Activated CD4-positive, alpha-beta T cell treated with anti-CD3 and anti-CD28 coated beads, Interleukin-2, amount 50 U/mL, for 16 hours (primary cell): Measurements from ENCODE around the gene DNAH10.
"Not testable (repeated sequence)": the region's sequence is repeated elsewhere in the genome, so short reads cannot be mapped to it uniquely, and the experiment has no call there.

Source experiments
- DNase-seq: peaks from one replicate; pipeline ENCODE4 v3.0.0-alpha.2; 2020

The DNAH10 gene

DNA sequence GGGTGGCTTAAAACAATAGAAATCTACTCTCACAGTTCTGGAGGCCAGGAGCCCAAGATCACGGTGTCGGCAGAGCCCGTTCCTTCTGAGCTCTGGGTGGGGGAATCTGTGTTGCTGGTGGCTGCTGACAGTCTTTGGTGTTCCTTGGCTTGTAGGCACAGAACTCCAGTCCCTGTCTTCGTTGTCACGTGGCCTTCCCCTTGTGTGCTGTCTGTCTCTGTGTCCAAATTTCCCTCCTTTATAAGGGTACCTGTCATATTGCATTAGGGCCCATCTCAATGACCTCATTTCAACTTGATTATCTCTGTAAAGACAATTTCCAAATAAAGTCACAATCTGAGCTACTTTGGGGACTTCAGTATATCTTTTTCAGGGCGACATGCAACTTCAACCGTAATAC lies 128.9 kb downstream of the DNAH10 start:
- DNase-seq = no peak

DNA sequence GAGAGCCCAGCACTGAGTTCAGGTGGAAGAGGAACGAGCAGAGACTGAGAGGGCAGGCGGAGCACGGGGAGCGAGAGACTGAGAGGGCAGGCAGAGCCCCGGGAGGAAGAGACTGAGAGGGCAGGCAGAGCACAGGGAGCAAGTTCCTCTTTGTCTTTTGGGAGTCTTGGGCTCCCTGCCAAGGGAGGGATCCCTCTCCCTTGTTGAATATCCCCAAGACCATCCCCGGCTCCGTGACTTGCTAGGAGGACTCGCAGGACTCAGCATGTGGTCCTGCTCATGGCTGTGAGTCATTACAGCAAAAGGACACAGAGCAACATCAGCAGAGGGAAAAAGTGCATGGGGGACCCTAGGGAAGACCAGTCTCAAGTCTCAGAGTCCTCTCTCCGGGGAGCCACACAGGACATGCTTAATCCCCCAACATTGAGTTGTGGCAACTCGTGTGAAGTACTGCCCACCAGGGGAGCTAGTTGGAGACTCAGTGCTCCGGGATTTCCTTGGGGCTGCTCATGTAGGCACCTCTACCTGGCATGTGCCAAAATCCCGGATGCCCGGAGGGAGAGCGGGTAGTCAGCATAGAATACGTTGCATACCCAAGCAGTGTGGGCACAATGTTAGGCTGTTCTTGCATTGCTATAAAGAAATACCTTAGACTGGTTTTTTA lies 129.5 kb downstream of the DNAH10 start:
- no peak for DNase-seq

DNA sequence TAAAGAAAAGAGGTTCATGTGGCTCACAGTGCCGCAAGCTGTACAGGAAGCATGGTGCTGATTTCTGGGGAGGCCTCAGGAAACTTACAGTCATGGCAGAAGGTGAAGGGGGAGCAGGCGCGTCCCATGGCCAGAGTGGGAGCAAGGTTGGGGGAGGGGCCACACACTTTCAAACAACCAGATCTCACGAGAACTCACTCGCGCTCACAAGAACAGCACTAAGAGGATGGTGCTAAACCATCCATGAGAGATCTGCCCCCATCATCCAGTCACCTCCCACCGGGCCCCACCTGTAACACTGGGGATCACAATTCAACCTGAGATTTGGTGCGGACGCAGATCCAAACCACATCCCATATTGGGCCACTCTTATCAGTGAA lies 130.1 kb downstream of the DNAH10 start:
- no peak for DNase-seq

DNA sequence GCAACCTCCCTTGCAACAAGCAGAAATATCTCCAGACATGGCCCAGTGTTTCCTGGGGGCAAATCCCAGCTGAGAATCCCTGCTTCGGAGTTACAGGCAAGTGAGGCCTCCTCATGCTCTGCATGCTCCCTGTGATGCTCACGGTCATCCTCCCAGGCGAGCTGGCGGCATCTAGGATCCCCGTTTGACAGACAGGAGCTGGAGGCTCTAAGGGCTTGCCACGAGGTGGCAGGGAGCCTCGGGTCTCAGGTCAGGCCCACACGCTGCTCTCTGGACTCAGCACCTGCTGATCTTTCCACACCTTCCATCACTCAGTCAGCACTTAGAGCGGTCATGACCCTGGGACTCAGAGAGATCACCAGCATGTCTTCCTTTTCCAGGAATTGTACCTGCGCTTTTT lies 130.8 kb downstream of the DNAH10 start:
- DNase-seq = no peak

DNA sequence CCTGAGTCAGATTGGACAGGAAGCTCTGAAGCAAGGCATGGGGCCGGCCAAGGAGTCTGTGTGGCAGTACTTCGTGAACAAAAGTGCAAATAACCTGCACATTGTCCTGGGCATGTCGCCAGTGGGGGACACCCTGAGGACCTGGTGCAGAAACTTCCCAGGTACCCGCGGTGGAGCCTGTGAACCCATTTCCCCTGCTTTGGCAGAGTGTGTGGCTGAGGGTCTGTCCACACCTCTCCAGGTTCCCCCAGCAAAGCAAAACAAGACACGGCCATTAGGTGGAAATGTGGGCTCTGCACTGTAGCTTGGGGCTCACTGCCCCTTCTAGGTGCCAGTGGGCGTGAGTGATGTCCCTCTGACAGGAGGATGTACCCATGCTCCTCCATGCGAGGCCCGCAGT lies 131.2 kb downstream of the DNAH10 start:
- no peak for DNase-seq

DNA sequence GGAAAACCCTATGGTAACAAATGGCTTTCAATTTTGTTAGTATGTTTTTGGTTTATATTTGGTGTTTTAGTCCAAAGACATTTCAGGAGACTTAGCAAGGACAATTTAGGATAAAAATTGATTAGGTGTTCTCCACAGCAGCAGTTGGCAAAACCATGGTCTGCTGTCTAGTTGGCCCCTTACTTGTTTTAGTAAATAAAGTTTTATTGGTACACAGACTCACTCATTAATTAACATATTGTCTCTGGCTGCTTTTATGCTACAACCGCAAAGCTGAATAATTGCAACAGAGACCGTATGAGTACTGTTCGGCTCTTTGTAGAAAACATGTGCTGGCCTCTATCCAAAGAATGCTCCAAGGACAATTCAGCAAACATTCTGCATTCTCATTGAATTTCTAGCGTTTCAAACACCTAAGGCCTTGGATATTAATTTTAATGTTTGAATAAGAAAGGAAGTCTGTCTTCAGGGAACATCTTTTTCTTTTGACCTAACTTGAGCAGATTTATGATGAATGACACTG lies 132.8 kb downstream of the DNAH10 start:
- no peak for DNase-seq

DNA sequence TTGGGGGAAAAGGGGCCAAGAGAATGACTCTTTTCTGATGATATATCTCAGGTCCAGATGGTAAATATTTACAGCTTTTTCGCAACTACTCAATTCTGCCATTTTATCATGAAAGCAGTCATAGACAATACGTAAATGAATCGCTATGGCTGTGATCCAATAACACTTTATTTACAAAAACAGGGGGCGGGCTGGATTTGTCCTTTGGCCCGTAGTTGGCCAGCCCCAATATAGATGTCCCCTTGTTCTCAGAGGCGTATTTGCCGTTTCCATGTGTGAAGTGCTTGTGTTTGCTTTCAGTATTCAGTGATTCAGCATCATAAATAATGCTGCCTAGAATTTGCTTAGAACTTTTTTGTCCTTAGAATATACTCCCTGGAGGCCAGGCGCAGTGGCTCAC lies 133.3 kb downstream of the DNAH10 start:
- DNase-seq = no peak

DNA sequence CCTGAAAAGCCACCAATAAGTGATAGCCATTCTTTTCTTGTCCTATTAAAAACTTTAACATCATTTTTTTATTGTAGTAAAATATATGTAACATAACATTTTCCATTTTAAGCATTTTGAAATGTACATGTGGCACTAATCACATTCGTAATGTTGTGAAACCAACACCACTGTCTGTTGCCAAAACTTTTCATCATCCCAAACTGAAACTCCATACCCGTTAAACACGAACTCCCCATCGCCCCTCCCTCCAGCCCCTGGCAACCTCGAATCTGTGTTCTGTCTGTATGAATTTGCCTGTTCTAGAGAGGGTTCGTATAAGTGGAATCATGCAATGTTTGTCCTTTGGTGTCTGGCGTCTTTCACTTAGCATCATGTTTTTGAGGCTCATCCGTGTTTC lies 134.7 kb downstream of the DNAH10 start:
- no peak for DNase-seq

DNA sequence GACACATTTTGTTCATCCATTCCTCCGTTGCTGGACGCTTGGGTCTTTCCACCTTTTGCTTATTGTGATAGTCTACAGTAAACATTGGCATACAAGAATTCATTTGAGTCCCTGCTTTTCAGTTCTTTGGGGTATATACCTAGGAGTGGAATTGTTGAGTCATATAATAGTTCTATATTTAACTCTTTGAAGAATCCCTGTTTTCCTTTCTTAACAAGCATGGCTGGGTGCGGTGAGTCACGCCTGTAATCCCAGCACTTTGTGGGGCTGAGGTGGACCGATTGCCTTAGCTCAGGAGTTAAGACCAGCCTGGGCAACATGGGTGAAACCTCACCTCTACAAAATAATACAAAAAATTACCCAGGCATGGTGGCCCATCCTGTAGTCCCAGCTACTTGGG lies 135.1 kb downstream of the DNAH10 start:
- no peak for DNase-seq

DNA sequence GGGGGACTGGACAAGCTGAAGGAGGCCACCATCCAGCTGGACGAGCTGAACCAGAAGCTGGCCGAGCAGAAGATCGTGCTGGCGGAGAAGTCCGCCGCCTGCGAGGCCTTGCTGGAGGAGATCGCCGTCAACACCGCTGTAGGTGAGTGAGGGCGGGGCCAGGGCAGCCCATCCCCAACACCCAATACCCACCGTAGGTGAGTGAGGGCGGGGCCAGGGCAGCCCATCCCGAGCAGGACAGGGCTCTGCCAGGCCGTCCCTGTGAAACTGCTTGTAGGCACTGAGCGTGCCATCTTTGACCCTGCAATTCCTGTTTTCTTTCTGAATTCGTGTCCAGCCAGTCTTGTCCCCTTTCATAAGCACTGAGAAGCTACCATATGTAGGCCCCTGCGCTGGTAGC lies 136.6 kb downstream of the DNAH10 start:
- DNase-seq = no peak

DNA sequence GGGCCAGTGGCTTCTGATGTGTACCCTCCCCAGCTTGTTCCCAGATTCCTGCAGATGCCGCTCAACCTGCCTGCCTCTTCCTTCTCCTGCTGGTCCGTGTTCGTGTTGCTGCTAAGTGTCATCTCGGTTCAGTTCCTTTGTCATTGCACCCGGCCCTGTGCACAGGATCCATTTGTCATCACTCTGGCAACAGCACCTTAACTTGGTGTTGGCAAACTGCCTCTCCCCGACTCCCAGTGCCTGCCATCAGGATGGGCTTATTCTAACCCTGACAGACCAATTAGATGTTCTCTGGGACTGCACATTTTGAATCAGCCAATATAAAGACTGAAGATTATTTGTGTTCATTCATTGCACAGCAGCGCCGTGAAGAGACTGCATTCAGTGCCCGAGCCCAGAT lies 137.3 kb downstream of the DNAH10 start:
- DNase-seq = no peak

DNA sequence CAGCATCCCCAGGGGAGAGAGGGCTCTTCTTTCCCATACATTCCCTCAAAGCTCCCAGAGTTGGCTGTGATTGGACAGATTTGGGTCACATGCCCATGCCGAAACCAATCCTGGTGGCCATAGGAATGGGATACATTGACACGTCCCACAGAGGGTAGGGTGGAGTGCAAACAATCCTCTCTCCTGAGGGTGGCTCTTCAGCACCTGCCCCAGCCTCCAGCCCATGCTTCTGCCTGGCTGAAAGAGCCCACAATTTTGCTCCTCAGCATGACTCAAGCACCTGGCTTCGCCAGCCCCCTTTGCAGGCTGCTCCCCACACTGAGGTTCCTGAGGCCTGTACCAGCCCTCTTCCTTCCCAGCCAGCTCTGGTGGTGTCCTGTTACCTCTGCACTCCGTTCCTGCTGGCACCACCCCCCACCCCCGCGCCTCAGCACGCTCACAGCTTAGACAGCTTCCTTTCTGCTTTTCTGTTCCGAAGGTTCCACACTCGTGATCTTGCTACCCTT lies 138.8 kb downstream of the DNAH10 start:
- no peak for DNase-seq

DNA sequence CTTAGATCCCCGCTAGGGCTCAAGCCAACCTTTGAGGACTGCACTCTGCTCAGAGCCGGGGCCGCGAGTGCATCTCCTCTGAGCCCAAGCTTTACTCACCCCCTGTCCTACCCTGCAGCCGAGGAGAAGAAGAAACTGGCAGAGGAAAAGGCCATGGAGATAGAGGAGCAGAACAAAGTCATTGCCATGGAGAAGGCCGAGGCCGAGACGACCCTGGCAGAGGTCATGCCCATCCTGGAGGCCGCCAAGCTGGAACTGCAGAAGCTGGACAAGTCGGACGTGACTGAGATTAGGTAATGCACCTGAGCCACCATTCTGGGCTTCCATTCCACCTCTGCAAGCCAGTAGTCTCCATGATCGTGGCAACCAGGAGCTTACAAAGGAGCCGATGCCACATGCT lies 140.7 kb downstream of the DNAH10 start:
- no peak for DNase-seq

DNA sequence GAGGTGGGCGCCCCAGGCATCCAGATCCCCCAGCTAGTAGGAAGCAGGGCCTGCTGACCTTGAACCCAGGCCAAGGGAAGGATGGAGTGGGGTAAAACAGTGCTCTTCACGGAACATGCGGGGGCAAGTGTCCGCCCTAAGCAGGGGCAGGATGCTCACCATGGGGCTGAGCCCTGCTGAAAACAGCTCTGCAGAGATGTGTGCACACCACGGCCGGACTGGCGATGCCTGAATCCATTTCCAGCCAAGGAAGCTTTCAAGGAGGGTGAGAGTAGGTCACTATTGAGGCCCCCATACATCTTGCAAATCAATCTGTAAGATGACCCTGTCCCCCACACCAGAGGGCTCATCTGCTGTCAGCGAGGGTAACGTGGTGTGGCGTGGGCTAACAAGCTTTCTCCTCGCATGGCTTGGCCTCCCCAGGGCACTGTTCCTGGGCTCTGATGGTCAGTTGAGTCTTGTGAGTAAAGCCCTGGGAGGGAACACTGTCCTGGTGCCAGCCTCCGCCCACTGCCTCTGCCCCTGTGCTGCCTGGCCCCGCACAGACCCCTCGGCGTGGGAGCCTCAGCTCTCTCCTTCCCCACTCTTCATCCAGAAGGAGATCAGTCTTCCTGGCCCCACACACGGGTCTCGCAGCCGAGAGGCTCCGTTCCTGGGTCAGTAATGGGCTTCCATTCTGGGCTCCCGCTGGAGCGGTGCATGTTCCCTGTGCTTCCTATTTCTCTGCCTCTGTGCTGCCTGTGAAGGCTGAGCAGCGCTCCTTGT lies 141.4 kb downstream of the DNAH10 start:
- no peak for DNase-seq

DNA sequence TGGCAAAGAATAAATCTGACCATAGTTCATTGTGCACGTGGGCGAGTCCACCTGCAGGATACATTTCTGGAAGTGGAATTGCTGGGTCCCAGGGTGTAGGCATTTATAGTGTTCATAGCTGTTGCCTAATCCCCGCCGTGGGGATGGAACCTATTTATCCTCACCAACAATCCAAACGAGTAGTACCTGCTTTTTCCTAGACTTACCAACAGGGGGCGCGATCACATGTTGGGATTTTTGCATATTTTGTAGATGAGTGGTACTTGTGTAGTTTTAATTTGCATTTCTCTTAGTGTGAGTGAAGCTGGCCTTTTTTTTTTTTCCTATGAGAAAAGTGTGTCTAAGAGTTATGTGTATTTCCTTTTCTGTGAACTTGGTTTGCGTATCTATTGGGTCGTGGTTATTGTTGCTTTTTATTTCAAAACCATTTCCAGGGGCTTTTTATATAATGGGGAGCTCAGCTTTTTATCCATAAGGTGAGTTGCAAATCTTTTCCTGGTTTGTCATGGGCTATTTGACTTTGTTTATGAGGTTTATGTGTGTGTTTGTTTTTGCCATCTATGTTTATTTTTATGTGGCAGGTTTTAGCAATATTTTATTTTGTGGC lies 143.3 kb downstream of the DNAH10 start:
- DNase-seq = peak; percentile 66

DNA sequence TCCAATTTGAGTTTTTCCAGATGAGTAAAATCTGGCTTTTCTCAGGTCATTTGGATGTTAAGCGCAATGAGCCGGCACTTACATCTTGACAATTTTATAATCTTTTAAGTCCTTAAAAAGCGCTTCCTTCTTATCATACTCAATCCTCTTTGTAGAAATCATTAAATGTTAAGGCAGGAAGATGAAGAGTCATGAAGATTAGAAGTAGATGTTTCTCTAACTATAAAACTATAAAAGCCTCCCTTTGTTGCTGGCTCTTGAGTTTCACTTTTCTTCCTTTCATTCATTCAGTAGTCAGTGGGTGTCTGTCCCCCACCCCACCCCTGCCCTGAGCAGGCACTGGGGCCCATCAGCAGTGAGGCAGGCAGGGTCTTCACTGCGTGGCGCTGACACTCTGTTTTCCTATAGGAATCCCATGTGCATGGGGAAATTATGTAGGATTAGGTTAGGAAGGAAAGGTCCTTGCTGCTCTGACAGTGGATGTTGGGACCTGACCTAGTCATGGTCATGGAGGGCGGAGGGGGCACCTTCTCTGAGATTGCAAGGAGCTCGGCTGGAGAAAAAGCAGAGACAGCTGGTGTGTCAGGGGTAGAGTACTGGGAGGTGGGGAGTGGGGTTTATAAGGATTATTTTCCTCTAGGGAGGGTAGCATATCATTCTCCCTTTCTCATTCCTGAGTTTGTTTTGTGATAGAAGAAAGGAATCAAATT lies 144.8 kb downstream of the DNAH10 start:
- DNase-seq = no peak

DNA sequence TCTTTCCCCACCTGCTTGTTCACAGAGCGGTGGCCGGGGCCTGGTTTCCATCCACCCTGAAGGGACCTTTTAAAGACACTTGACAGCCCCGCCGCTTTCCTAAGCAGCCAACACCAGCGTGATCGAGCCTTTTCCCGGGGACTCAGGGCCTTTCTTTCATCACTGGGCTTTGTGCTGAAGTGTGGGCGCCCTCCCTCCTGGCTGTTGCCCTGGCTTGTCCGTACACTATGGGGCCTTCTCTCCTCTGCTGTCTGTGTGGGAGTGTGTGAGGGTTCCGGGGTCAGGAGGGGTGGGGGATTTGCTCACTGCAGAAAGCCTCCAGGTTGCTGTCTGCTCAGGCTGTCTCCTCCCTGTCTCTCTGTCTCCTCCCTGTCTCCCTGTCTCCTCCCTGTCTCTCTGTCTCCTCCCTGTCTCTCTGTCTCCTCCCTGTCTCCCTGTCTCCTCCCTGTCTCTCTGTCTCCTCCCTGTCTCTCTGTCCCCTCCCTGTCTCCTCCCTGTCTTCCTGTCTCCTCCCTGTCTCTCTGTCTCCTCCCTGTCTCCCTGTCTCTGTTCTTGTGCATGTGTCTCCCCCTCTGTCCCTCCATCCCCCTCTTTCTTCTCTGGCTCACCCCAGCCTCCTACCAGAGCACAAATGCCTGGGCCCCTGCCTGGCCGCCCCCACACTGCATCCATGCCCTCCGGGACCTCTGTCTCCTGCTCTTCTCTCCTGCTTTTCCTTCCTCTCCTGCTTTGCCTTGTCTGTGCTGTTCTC lies 145.8 kb downstream of the DNAH10 start:
- DNase-seq = no peak

DNA sequence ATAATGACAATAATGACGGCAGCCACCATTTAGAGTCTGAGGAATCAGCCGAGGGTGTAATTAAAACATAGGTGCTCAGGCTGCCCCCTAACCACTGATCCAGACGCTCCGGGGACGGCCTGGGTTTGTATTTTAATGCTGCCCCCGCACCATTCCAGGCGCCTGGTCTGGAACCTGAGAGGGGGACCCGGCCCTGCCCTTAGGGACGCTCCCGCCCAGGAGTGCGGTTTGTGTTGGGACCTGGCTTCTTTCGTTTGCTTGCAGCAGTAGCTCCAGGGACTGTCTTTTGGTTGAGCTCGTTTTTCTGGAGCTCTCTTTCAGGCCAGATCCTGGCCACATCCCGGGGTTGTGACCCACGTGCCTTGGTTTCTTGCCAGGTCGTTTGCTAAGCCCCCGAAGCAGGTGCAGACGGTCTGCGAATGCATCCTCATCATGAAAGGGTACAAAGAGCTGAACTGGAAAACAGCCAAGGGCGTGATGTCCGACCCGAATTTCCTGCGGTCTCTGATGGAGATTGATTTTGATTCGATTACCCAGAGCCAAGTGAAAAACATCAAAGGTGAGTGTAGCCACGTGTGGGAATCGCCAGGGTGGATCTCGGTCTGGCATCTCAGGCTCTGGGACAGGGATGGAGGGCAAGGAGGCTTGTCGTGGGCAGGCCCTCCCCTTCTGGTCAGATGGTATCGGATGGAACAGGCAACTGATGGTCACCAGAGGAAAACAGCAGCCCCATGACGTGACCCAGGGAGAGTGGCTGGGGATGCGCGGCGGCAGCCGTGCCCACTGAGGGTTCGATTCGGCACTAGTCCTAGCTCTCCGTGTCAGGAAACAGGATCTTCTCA lies 147.0 kb downstream of the DNAH10 start:
- no peak for DNase-seq

DNA sequence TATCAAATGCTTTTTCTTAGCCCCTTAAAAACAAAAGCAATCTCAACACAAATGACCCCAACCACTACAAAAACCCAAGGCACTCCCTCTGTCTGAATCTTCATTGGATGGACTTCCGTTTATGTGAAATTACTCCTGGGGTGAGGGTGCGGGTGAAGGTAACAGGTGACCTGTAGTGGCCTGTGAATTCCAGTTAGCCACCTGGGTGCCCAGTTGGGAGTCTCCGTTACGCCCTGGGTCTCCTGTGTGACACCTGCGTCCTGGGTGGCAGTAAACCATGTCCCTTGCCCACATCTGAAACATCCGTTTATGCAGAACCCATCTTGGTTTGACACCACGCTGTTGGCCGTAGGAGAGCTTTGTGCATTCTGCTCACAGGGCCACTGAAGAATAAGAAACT lies 148.0 kb downstream of the DNAH10 start:
- no peak for DNase-seq

DNA sequence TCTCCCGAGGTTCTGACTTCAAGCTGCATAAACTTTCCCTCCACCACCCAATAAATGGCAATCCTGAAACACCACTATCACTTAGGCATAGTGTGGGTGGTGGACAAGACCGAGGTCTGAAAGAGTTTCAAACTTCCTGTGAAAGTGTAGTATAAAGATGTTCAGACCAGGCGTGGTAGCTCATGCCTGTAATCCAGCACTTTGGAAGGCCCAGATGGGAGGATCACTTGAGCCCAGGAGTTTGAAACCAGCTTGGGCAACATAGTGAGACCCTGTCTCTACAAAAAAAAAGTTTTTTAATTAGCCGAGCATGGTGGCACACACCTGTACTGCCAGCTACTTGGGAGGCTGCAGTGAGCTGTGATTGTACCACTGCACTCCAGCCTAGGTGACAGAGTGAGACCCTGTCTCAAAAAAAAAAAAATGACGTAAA lies 148.7 kb downstream of the DNAH10 start:
- DNase-seq = peak; percentile 6

DNA sequence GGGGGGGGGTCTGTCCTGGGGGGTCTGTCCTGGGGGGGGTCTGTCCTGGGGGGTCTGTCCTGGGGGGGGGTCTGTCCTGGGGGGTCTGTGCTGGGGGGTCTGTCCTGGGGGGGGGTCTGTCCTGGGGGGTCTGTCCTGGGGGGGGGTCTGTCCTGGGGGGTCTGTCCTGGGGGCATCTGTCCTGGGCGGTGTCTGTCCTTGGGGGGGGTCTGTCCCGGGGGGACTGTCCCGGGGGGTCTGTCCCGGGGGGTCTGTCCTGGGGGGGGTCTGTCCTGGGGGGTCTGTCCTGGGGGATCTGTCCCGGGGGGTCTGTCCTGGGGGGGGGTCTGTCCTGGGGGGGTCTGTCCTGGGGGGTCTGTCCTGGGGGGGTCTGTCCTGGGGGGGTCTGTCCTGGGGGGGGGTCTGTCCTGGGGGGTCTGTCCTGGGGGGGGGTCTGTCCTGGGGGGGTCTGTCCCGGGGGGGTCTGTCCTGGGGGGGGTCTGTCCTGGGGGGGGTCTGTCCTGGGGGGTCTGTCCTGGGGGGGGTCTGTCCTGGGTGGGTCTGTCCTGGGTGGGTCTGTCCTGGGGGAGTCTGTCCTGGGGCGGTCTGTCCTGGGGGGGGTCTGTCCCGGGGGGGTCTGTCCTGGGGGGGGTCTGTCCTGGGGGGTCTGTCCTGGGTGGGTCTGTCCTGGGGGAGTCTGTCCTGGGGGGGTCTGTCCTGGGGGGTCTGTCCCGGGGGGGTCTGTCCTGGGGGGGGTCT lies 149.7 kb downstream of the DNAH10 start:
- DNase-seq = not testable (repeated sequence)
